Measurements from ENCODE around the gene UNC5C.

Gene UNC5C

DNA sequence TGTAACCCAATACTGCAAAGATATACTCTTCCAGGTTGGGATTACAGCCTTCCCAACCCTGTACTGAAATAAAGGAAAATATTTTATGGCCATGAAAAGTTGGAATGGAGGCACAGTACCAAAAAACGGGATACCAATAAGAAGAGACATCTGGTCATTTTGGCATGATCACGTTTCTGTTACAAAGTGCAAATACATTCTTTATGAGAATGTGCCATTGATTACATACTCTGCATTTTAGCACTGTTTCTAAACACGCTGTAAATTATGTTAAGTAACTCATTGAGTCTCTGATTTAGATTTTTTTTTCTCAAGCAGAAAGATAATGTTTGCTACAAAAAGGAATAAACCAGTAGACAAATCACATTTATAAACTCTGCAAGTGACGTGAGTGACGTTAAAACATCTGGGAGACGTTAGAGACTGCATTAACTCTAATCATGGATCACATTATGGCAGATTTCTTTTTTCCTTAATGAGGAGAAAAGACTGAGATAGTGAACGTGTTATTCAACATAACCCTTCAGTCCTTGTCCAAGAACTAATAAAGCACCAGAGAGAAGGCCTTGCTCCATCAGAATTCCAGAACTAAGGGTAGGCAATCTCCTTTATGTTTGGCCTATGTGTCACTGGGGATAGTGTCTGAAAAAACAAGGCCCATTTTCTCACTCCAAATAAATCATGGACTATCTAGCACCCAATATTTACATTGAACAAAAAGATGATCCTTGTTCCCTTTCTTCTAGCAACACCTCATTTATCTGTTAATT, 31.0 kb downstream of the UNC5C start:
- no peak for DNase-seq (ENCODE audit: low read depth)

DNA sequence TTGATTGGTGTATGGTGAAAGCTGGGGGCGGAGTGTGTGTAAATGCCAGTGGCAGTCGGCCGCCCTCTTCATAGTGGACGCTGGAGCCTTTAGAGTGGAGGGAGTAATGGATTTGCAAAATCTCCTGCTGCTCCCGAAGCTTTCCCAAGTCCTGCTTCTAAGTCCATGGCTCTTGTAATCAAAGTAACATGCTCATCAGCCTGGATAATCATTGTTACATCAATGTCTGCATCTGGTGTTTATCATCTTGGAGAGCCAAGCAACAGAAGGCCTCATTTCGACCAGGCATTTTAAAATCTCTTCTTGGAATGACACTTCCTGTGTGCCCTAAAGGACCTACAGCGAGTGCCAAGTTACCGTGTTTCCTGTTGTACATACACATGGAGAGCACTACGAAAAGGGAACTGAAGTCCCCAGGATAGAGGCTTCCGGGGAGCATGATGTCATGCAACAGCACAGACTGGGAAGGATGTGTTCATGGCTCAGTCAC, 32.2 kb downstream of the UNC5C start:
- DNase-seq (ENCODE audit: low read depth) = no peak

DNA sequence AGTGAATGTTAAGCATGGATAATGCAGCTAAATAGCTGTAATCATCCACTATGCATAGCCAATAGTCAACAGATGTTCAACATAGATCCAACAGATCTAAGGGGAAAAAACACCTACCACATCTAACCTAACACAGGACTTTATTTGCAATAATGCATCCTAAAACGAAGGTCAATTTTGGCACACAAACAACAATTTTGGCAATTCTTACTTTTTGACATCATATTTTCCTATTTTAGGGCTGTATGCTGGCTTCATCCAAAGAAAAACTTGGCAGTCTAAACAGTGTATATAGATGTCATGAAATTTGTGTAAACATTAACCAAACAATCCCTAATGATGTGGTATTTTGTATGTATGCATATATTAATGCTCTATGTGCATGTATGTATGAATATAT, 33.2 kb downstream of the UNC5C start:
- no peak for DNase-seq (ENCODE audit: low read depth)

GRCh38 chr4:95513022-95513421, 35.8 kb downstream of the UNC5C start:
- no peak for DNase-seq (ENCODE audit: low read depth)

- DNase-seq (ENCODE audit: low read depth) = no peak
Measured at GRCh38 chr4:95511477-95511876, 37.3 kb downstream of the UNC5C start.

DNA sequence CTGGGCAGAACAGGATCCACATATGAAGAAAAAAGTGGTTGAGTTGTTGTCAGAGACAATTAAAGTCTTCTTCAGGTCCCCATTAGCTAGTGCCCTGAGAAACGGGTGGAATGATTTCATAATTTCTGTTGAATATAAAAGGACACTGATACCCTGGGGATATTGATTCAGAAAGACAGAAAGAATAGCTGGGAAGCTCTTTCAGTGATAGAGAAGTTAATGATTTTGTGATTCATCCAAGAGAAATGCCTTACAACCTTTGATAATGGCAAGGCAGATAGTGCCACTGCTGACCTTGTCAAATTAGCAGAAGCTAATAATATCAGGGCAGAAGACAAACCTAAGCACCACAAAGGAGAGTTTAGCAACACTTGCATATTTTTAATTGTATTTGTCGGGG, 37.9 kb downstream of the UNC5C start:
- DNase-seq (ENCODE audit: low read depth) = no peak

- no peak for DNase-seq (ENCODE audit: low read depth)
Measured at GRCh38 chr4:95510145-95510544, 38.6 kb downstream of the UNC5C start.

DNA sequence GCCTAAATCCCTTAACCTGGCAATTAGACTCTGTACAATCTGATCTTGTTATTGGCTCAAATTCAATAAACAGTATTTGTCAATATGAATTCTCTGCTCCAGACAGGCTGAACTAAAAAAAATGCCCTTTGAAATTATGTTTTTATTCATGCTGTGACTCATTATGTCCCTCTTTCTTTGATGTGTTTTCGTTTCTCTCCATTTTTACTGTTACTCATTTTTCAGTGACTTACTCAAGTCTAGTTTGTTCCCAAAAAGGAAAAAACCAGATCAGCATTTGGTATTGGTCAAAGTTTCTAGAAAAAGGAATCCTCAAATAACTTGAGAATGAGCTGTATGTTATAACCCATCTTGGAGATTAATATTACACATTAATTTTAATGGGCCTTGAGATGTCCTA, 40.4 kb downstream of the UNC5C start:
- no peak for DNase-seq (ENCODE audit: low read depth)

GRCh38 chr4:95507561-95507960, 41.2 kb downstream of the UNC5C start:
- DNase-seq (ENCODE audit: low read depth) = no peak

- DNase-seq (ENCODE audit: low read depth) = no peak
Measured at GRCh38 chr4:95507147-95507546, 41.6 kb downstream of the UNC5C start.

GRCh38 chr4:95506264-95506663, 42.5 kb downstream of the UNC5C start:
- no peak for DNase-seq (ENCODE audit: low read depth)

- no peak for DNase-seq (ENCODE audit: low read depth)
Measured at GRCh38 chr4:95505799-95506198, 43.0 kb downstream of the UNC5C start.

- no peak for DNase-seq (ENCODE audit: low read depth)
Measured at GRCh38 chr4:95505151-95505550, 43.6 kb downstream of the UNC5C start.

GRCh38 chr4:95504501-95504900, 44.3 kb downstream of the UNC5C start:
- no peak for DNase-seq (ENCODE audit: low read depth)

DNA sequence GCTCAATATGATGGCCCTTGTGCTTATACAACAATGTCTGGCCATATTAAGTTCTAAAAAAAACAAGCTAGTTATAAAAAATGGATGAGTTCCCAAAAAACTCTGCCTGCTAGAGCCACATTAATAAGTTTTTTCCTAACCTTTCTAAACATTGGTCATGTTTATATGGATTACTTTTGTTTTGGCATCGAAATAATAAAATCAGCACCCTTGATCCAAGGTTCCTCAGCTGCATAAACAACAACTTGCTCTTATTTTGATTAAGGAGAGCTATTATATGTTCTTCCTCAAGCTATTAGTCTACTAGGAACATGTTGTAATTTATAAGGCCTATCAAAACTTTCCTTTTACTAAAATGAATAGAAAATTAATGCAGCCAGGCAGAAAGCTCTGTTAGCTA, 48.4 kb downstream of the UNC5C start:
- no peak for DNase-seq (ENCODE audit: low read depth)

GRCh38 chr4:95499291-95499696, 49.5 kb downstream of the UNC5C start:
- DNase-seq (ENCODE audit: low read depth) = no peak

DNA sequence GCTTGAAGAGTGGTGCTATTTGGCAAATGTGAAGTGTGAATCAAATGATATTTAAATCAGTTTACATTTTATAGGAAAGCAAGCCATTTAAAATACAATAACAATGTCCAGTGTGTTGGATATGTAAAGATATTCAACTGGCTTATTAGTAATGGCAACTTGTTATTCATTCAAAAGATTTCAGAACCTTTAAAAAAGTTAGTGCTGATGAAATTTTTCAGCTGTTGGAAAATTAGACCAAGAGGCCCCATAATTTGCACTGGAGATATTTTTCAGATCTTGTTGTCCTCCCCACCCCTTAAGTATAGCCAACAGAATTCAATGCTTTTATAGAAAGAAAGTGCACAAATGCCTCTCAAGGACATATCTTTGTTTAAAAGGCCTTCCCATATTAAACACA, 54.6 kb downstream of the UNC5C start:
- DNase-seq (ENCODE audit: low read depth) = no peak

DNA sequence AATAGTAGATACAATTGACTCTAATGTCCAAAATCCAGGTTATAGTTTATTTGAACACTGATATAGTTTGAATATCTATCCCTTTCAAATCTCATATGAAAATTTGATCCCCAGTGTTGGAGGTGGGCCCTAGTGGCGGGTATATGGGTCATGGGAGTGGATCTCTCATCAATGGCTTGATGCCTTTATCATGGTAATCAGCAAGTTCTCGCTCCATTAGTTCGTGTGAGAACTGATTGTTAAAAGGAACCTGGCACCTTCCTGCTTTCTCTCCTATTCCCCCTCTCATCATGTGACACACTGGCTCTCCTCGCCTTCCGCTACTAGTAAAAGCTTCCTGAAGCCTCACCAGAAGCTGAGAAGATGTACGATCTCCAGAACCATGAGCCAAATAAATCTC, 70.1 kb downstream of the UNC5C start:
- no peak for DNase-seq (ENCODE audit: low read depth)

DNA sequence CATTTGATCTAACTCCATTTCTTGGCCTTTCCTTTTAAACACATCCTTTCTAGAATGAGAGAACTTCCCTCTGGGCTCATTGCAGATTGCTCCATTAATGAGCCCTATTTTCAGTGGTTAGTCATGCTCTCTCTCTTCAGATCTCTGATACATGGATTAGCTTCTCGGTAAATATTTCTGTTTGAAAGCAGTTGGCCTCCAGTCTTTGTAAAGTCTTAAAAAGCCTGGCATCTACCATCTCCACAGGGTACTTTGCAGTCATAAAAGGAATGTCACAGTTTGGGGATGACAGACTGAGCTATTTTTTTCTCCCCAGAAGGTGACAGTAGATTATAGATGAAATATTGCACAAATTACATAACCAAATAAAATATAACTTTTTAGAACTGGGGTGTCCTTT, 72.7 kb downstream of the UNC5C start:
- DNase-seq (ENCODE audit: low read depth) = no peak

- DNase-seq (ENCODE audit: low read depth) = no peak
Measured at GRCh38 chr4:95472534-95472933, 76.2 kb downstream of the UNC5C start.

DNA sequence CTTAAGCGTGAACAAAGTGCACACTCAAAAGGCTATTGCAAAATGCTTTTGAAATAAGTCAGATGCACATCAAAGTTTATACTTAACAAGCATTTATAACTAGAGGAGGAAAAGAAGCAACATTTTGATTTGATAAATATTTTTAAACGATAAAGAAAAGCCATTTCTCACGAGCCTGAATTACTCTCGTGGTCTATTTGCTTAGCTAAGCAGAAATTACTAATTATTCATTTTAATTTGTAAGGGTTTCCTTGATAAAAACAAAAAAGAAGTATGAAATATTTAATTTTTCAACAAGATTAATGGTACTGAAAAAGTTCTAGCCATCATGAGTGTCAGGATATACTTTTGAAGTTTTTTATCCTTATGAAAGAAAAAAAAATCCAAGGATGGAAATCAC, 78.2 kb downstream of the UNC5C start:
- no peak for DNase-seq (ENCODE audit: low read depth)

DNA sequence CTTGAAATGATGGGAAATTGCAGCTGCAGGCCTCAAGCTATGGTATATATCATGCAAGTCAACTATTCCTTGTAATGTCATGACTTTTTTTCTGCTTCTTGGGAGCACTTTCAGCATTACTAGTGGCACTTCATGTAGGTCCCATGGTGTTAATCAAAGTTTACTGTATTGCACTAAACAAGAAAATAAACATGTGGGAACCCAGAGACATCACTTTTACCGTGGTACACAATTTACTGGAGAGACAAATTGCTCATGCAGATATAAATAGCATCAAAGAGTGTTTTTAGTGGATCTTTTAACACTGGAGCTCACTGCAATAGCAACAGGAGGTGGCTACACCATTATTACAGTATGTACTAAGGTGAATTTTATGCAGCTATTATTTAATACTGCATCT, 79.2 kb downstream of the UNC5C start:
- no peak for DNase-seq (ENCODE audit: low read depth)

DNA sequence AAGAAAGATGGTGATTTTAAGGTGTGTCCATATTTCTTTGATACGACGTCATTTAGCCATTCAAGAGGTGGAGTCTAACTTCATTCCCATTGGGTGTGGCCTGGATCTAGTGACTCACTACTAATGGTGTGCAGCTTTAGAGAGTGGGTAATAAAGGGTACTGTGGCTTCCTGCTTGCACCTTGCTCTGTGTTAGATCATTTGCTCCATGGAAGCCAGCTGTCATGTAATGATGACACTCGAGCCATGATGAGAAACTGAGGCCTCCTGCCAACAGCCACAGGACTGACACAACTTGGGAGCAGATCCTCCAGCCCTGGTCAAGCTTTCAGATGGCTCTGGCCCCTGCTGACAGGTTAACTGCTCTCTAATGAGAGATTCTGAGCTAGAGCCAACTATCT, 82.0 kb downstream of the UNC5C start:
- DNase-seq (ENCODE audit: low read depth) = no peak

- no peak for DNase-seq (ENCODE audit: low read depth)
Measured at GRCh38 chr4:95465010-95465409, 83.8 kb downstream of the UNC5C start.
